Dermis blood vessel endothelial cell (primary cell): ENCODE measurements around the gene CEP43. TPM values are rescaled to one million over a fixed set of nuclear protein-coding genes. Genes with fewer than 3 reads are reported as not detected.

Experiments used
- DNase-seq: peaks from one replicate; pipeline ENCODE4 v3.0.0; 2010
- total RNA-seq: library from RNA; depleted of rRNA; stranded (reverse); fragments of >200 nt; gene quantifications from 2 replicates; pipeline ENCODE4 v1.2.3, GENCODE V29; 2014

The CEP43 gene
- total RNA-seq, 1 donor from 2014 or later = 15.7 TPM

DNA sequence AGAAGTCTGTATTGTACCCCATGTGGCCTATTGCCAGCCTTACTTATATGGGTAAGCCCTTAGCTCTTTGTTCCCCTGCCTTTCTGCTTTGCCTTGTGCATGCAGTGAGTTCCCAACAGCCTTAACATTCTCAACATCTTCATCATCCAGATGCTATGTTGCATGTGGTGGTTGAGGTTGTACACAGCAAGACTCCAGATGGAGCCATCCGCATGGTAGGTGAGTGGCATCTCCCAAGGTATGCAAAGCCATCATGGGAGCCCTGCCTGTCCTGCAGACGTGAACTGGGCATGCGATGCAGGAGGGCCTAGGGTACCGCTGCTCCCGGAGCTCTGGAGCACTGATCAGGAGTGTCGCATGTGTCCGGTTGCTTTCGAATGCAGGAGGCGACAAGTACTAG lies 16.1 kb downstream of the CEP43 start:
- DNase-seq = no peak

DNA sequence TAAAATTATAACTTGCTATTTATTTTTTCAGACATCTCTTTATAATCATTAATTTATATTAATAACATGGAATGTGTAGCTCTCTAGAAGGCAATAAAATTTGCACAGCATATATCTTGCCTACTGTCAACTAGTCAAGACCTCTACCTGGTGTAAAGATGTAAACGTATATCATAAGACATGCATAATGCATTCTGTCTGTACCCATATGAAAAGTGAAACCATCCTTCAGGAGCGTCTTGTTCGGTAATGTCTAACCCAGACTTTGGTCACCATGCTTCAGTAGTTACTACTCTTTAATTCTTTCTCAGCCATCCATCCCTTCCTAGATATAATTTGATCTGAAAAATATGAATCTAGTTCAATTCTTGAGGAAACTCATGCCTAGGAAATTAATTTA lies 21.0 kb downstream of the CEP43 start:
- no peak for DNase-seq

DNA sequence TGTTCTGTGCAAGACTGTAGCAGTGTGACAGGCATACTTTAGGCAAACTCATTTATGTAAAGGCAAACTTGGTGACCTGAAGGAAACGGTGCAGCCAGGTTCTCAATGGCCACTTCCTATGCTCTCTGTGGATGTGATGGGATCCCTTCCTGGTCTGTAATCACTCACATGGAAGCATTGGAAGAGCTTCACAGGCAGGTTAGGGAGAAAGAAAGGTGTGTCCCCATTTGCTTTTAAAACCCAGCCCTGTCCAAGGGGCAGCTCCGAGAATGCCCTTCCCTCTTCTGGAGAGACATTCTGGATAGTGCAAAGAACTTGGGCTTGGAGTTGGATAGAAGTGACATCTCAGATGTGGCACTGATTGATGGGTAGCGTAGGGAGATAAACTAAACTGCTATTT lies 28.1 kb downstream of the CEP43 start:
- DNase-seq = no peak

DNA sequence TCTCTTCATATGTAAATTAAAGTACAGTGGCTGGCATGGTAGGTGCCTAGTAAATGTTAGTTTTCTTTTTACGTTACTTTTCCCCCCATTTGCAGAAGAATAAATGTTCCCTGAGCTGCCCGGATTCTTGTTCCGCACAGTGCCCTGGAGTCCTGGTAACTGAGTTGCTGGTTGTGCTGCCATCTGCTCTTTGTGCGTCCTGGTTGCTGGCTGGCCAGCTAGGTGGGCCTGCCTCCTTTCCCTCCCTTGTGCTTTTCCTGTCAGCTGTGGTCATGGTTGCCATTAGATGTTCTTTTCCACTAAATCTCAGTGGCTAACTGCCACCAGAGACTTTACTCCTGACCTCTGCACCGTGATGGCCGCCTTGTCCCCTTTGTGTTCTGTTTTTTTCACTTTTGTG lies 28.6 kb downstream of the CEP43 start:
- no peak for DNase-seq

DNA sequence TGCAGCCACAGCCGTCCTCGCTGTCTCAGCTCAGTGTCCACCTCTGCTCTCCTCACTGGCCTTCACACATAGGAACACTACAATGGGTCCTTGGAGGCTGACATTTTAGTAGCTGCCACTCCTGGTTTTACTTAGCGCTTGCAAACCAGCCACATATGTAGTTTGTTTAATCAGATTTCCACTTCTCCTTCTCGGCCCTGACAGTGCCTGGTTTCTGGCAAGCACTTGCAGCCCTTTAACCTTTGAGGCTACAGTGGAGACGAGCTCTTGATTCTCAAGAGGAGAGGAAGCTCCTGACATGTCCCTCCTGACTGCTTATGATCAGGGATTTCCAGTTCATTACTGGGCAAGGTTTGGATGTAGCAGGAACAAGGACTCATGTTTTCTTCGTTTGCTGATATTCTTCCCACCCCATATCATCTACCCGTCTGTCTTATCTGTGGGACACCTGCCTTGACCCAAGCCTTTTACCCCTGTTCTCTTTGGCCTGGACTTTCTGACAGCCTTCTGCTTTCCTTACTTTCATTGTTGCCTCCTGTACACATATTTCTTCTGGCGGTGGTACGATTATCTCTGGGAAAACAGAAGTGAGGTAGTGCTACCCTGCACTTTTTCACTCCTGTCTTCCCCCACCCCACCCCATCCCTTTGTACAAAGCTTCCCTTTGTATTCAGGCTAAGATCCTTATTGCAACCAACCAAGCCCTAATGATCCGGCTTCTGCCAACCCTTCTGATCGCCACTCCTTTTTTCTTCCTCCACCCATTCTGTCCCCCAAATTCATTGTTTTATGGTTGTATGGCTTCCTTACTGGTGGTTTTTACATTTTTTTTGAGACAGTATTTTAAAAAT lies 31.2 kb downstream of the CEP43 start:
- no peak for DNase-seq

DNA sequence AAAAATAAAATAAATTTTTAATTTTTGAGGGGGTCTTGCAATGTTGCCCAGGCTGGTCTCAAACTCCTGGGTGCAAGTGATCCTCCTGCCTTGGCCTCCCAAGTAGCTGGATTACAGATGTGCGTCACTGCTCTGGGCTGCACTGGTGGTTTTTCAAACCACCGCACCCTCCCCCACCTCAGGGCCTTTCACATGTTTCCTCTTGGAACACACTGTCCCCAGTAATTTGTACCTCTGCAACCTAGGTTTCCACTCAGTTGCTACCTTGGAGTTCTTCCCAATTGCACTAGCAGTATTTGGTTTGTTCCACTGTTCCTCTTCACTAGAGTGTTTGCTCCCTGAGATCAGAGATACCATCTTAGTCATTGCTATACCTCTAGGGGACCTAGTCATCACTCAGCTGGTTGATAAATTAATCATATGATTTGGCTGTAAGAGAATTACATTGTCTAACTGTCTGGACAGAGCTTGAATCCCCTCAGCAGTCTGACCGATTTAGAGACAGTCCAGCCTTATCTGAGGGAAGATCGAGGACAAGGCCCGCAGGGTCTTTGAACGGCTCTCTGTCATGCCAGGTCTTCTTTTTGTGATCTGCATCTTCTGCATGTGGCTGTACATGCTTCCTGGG lies 32.0 kb downstream of the CEP43 start:
- DNase-seq = no peak

DNA sequence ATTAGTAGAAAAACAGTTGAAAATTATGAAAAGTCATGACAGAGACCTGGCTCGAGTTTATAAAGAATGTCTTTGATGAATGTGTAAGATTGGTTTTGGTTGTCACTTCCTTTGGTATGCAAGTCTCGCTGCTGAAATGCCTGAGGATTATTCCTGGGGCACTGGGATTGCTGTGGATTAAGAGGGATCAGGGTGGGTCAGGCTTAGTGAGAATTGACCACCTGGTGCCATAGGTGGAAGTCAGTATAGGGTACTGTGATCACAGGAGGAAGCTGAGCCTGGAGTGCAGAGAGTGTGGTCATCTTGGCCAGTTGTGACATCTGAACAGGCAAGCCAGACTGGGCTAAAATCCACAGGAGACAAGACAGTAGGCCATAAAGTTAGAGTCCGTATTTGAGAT lies 34.9 kb downstream of the CEP43 start:
- no peak for DNase-seq

DNA sequence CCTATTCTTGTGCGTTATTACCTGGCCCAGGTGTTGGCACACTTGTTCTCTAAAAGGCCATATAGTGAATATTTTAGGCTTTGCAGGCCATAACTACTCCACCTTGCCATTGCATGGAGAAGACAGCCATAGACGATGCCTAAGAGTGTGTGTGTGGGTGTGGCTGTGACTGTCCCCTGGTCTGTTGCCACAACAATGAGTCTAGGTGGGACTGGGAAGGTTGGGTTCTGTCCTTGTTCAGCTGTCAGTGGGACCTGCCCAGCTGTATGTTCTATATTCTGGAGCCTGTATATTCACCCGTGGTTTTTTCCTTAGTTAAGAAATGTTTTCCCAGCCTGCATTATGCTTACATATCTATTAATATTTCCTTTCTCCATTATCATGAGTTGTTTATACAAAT lies 38.6 kb downstream of the CEP43 start:
- DNase-seq = no peak

DNA sequence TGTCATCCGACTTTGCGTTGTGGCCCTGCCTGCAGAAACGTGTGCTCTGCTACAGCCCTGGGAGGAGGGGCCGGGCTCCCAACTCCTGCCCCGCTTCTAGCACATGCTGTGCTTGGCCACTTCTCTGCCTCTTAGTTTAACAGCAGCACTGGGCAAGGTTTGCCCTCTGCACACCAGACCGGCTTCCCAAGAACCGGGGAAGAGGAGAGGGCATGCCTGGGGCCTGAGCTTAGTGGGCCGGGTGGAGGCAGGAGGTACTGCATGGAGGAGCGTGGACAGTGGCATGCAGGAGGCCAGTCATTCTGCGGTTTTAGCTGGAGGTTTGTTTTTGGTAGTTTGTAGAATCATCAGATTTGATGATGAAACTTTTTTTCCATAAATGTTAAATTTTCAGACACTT lies 45.5 kb downstream of the CEP43 start:
- DNase-seq = no peak

DNA sequence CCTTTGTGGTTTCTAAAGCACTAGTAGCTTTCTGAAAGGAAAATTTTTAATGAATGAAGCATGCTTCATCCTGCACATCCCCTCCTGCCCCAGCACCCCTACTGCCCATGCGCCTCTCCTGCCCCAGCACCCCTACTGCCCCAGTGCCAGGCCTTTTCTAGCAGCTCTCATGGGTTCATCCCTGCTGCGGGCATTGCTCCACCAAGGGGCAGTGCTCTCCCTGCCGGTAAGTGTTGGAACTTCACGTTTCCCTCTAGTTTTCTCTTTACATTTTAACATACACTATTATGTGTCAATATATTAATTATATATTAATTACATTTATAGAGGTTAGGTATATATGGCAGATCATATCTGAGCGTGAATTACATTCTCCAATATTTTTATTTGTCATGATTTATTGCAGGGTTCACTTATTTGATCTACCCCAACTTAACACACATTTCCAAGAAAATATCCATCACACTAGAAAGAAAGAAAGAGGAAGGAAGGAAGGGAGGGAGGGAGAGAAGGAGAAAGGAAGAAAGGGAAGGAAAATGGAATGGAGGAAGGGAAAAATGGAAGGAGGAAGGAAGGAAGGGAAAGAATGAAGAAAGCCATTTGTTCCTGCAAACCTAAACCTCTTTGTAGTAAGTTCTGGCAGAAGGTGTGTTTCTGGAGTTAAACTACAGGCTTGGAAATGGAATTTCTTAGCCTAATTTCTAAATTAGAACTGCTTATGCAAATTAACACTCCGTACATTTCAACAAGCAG lies 46.8 kb downstream of the CEP43 start:
- DNase-seq = no peak

DNA sequence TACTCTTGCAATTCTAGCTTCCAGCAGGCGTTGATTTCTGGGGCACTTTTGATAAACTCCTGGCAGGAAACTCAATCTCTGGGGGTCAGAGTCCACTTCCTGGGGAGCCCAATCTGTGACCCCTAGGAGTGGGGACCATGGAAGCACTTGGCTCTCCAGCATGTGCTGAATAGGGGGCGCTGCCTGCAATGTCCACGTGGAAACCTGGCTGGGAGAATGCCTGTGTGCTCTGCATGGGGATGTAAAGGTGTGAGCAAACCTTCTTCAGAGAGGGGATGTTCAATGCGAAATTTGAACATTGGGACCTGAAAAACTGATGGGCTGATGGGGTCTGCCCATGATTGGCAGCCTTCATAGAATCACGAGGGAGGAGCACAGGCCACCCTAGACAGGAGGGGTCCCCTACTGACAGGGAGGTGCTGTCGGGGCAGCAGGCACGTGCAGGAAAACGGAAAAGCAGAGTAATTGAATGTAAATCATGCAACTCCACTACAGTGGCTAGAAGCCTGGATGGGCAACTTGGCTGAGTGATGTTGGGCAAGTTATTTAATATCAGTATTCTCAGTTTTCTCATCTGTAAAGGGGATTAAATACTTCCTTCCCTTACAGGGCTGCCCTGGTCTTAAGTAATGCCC lies 47.8 kb downstream of the CEP43 start:
- no peak for DNase-seq

DNA sequence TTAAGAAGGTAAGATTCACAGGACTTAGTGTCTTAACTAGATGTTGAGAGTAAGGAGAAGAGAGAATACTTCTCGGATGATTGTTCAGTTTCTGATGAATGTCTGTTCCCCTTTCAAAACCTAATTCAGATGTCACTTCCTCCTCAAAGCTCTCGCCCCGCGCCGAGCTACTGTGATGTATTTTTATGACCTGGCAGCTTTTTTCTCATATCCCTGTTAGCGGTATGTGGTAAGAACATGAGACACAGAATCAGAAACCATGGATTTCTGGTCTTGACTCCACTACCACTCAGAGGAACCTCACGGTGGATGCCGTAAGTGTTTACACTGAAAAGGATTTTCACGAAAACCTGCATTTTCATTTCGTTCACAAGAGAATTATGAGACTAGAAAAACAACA lies 48.4 kb downstream of the CEP43 start:
- no peak for DNase-seq

Other genes starting within 250 kb of the CEP43 start
- gene RNASET2, start 42.8 kb upstream of the CEP43 start, total RNA-seq = 8.9 and 12.6 TPM in 2 replicates
- not detected in 2 replicates for gene CCR6, start 123.7 kb downstream of the CEP43 start, total RNA-seq
- not detected in 2 replicates for gene GPR31, start 158.6 kb downstream of the CEP43 start, total RNA-seq